Naive thymus-derived CD4-positive, alpha-beta T cell (primary cell): Measurements from ENCODE around the gene DNAH2. TPM values are rescaled to one million over a fixed set of nuclear protein-coding genes. Genes with fewer than 3 reads are reported as not detected.

Source experiments
- ATAC-seq: fragments of 150-1000 bp; cut with Tn5 transposase; 2 replicates; pipeline ENCODE4 v1.10.0; 2021; ENCODE audit warnings: mild to moderate bottlenecking, moderate library complexity
- CTCF ChIA-PET: fragments of 350-600 bp; sonication (Branson Sonifier 250); formaldehyde crosslinking; loops from one replicate; lab custom pipeline; 2021; ENCODE audit warnings: antibody characterized with exemption; lab: Charles Lee
- POLR2A ChIA-PET: fragments of 350-600 bp; sonication (Branson Sonifier 250); formaldehyde crosslinking; loops from one replicate; lab custom pipeline; 2021; ENCODE audit warnings: antibody characterized with exemption, inconsistent platforms; lab: Charles Lee
- DNase-seq, 9 donors: peaks; one replicate each; pipeline versions ENCODE4 v3.0.0 to v3.0.0-alpha.2; 2020 to 2022; ENCODE audit warnings: mixed read lengths in 1 of 9
- H3K27ac ChIP-seq: one replicate; pipeline ENCODE4 v1.7.0; 2013; ENCODE audit warnings: mild to moderate bottlenecking, low read depth, low read length, moderate library complexity
- H3K27me3 ChIP-seq, 2 donors: one replicate each; pipeline ENCODE4 v1.7.0; 2013; ENCODE audit warnings: low read length in 2 of 2, mild to moderate bottlenecking in 2 of 2, moderate library complexity in 2 of 2; ENCODE audit not compliant: control insufficient read depth in 2 of 2, insufficient read depth in 2 of 2
- H3K36me3 ChIP-seq, 3 experiments: 1 replicate in 2 of 3; 2 replicates in 1 of 3; pipeline ENCODE4 v1.7.0; 2013; ENCODE audit warnings: low read length in 3 of 3, mild to moderate bottlenecking in 3 of 3, moderate library complexity in 1 of 3; ENCODE audit not compliant: insufficient read depth in 3 of 3, control insufficient read depth in 2 of 3
- H3K4me1 ChIP-seq, 2 donors: one replicate each; pipeline ENCODE4 v1.7.0; 2013; ENCODE audit warnings: low read length in 2 of 2, mild to moderate bottlenecking in 2 of 2, moderate library complexity in 1 of 2; ENCODE audit not compliant: control insufficient read depth in 2 of 2, insufficient read depth in 2 of 2
- H3K4me3 ChIP-seq: 2 replicates; pipeline ENCODE4 v1.7.0; 2013; ENCODE audit warnings: mild to moderate bottlenecking, low read length
- H3K9me3 ChIP-seq, 3 experiments: 1 replicate in 2 of 3; 2 replicates in 1 of 3; pipeline ENCODE4 v1.7.0; 2013; ENCODE audit warnings: low read length in 3 of 3; ENCODE audit not compliant: control insufficient read depth in 2 of 3
- H3K27ac Mint-ChIP-seq, 9 donors: one replicate each; pipeline ENCODE4 v1.8.0; 2020 to 2022; ENCODE audit warnings: mixed read lengths in 9 of 9, mild to moderate bottlenecking in 8 of 9, moderate library complexity in 5 of 9, inconsistent platforms in 2 of 9
- H3K27me3 Mint-ChIP-seq, 5 donors: one replicate each; pipeline ENCODE4 v1.8.0; 2021 to 2022; ENCODE audit warnings: mixed read lengths in 5 of 5, mild to moderate bottlenecking in 1 of 5
- H3K36me3 Mint-ChIP-seq, 5 donors: one replicate each; pipeline ENCODE4 v1.8.0; 2020 to 2022; ENCODE audit warnings: mixed read lengths in 5 of 5, mild to moderate bottlenecking in 3 of 5, inconsistent platforms in 1 of 5
- H3K4me1 Mint-ChIP-seq, 7 donors: one replicate each; pipeline ENCODE4 v1.8.0; 2020 to 2022; ENCODE audit warnings: mixed read lengths in 7 of 7, mild to moderate bottlenecking in 3 of 7, inconsistent platforms in 1 of 7
- H3K4me3 Mint-ChIP-seq, 10 donors: one replicate each; pipeline ENCODE4 v1.8.0; 2020 to 2022; ENCODE audit warnings: mild to moderate bottlenecking in 10 of 10, mixed read lengths in 10 of 10, moderate library complexity in 6 of 10, inconsistent platforms in 2 of 10
- H3K9me3 Mint-ChIP-seq, 11 donors: one replicate each; pipeline ENCODE4 v1.8.0; 2020 to 2022; ENCODE audit warnings: mixed read lengths in 11 of 11, mild to moderate bottlenecking in 4 of 11, inconsistent platforms in 1 of 11, moderate library complexity in 1 of 11
- intact Hi-C, 2 donors: fragments of 100-400 bp; cut with micrococcal nuclease; formaldehyde crosslinking; loops; one replicate each; pipeline ENCODE4 v1.15.1; 2023
- polyA plus RNA-seq, 2 donors: library from polyadenylated mRNA; unstranded; fragments of 300-500 nt; fragmentation: Illumina TruSeq; gene quantifications; one replicate each; pipeline ENCODE4 v1.2.3, GENCODE V29; 2021
- total RNA-seq, 6 experiments: library from RNA in 5 of 6; stranded (reverse) in 5 of 6; gene quantifications; 1 replicate in 5 of 6; 2 replicates in 1 of 6; pipeline ENCODE4 v1.2.3 and lab custom pipeline; 2021 to 2026

Gene DNAH2
- total and polyA plus RNA-seq, 7 experiments from 2014 or later = 0.03 TPM; not detected in 6

- POLR2A ChIA-PET = no interaction called here
- Mint-ChIP-seq H3K27ac (no peak overlapping the region), H3K9me3 (peaks cover 0 to 4% (median 0%) of the 10 kb centered on the region in 11 donors), H3K4me3 (no peak overlapping the region), H3K27me3 (peaks cover 10 to 40% (median 19%) of the 10 kb centered on the region in 5 donors), H3K4me1 (peaks cover 0 to 17% (median 13%) of the 10 kb centered on the region in 7 donors), H3K36me3 (peaks cover 14 to 51% (median 30%) of the 10 kb centered on the region in 5 donors)
- Histone ChIP-seq H3K4me3 (no peak overlapping the region), H3K27ac (no peak overlapping the region), H3K9me3 (no peaks in the 10 kb centered on the region), H3K36me3 (peaks cover 0 to 31% (median 0%) of the 10 kb centered on the region in 3 experiments), H3K4me1 (peaks cover 0 to 7% of the 10 kb centered on the region in 2 donors), H3K27me3 (peaks cover 0 to 13% of the 10 kb centered on the region in 2 donors)
- DNase-seq (no peak), ATAC-seq (no peak)
- intact Hi-C loops = no loop called here
- CTCF ChIA-PET = interaction anchor here (1.1 kb wide), 1 partner anchor 13 kb away, joined by 5 read pairs; the partner anchor contains the start of gene TP53
Measured at GRCh38 chr17:7700510-7700909, 17.0 kb upstream of the DNAH2 start.

GRCh38 chr17:7701681-7702080 is 15.9 kb upstream of the DNAH2 start:
- peaks cover 7 to 41% (median 20%) of the 10 kb centered on the region in 5 donors for H3K36me3 Mint-ChIP-seq
- POLR2A ChIA-PET = no interaction called here
- H3K4me1 Mint-ChIP-seq = peaks cover 0 to 21% (median 17%) of the 10 kb centered on the region in 7 donors
- peaks cover 0 to 7% of the 10 kb centered on the region in 2 donors for H3K4me1 ChIP-seq
- H3K9me3 ChIP-seq = no peaks in the 10 kb centered on the region
- peaks cover 0 to 25% (median 0%) of the 10 kb centered on the region in 3 experiments for H3K36me3 ChIP-seq
- ATAC-seq (no peak), DNase-seq (no peak)
- intact Hi-C loops = no loop called here
- H3K4me3 Mint-ChIP-seq = no peak overlapping the region
- H3K27ac Mint-ChIP-seq = no peak overlapping the region
- peaks cover 22 to 52% (median 31%) of the 10 kb centered on the region in 5 donors for H3K27me3 Mint-ChIP-seq
- CTCF ChIA-PET = interaction anchor here (0.9 kb wide), 1 partner anchor 14 kb away, joined by 4 read pairs; the partner anchor contains the start of gene TP53
- H3K27ac ChIP-seq = no peak overlapping the region
- peaks cover 0 to 21% of the 10 kb centered on the region in 2 donors for H3K27me3 ChIP-seq
- no peaks in the 10 kb centered on the region for H3K9me3 Mint-ChIP-seq
- H3K4me3 ChIP-seq = no peak overlapping the region

GRCh38 chr17:7702776-7703175 is 14.8 kb upstream of the DNAH2 start:
- ChIA-PET POLR2A (interaction anchor here (0.6 to 0.7 kb wide), 2 partner anchors 397 to 554 kb away, joined by 3 read pairs; no protein-coding TSS in a partner anchor), CTCF (interaction anchor here (0.7 kb wide), 1 partner anchor 1101 kb away, joined by 3 read pairs; no protein-coding TSS in a partner anchor)
- H3K36me3 Mint-ChIP-seq = peaks cover 5 to 39% (median 17%) of the 10 kb centered on the region in 5 donors
- peaks cover 0 to 25% (median 0%) of the 10 kb centered on the region in 3 experiments for H3K36me3 ChIP-seq
- peaks cover 0 to 22% (median 17%) of the 10 kb centered on the region in 7 donors for H3K4me1 Mint-ChIP-seq
- DNase-seq (no peak), ATAC-seq (no peak)
- no peaks in the 10 kb centered on the region for H3K9me3 Mint-ChIP-seq
- H3K27me3 Mint-ChIP-seq = peaks cover 32 to 63% (median 41%) of the 10 kb centered on the region in 5 donors
- intact Hi-C loops = no loop called here
- no peaks in the 10 kb centered on the region for H3K9me3 ChIP-seq
- no peak overlapping the region for H3K4me3 ChIP-seq
- no peak overlapping the region for H3K27ac ChIP-seq
- H3K27me3 ChIP-seq = peaks cover 0 to 21% of the 10 kb centered on the region in 2 donors
- H3K27ac Mint-ChIP-seq = no peak overlapping the region
- peaks cover 0 to 7% of the 10 kb centered on the region in 2 donors for H3K4me1 ChIP-seq
- H3K4me3 Mint-ChIP-seq = no peak overlapping the region

DNA sequence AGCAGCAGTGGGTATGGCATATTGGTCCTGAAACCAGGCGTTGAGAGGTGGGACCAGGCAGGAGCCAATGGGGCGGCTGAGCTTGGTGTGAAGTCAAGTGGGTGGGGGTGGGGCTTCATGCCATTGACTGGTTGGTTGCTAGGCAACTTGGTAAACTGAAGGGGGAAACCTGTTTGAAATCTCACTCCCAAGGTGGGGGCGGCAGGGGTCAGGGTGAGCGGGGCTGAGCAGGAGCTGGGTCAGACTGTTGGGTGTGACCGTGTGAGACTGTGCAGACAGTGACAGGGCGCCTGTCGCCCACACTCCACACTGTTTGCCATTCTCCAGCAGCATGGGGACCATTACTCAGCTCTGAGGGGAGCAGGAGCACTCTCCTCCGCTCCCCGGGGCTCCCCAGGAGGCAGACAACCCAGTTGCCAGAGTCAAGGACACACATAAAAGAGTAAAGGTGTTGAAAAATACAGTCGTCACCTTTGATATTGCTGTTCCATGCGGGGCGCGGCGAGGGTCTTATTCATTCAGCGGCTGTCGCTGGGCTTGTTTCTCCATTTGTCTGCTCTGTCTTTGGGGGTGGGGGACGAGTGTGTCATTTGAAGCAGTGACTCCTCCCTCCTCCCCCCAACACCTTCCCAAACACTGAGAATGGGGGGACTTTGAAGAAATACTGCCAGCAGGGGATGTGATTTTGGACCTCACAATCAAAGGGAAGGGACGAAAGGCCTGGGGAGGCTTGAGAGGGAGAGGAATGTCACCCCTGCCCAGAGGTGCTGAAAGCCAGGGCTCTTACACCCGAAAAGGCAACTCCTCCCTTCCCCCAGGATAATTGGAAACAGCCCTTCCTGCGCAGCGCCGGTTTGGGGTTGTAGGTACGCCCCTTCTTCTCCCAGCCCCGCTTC is 13.7 kb upstream of the DNAH2 start:
- ChIA-PET POLR2A (interaction anchor here (0.6 to 0.8 kb wide), 3 partner anchors 18 to 396 kb away, joined by 3 to 4 read pairs (median 3); no protein-coding TSS in a partner anchor), CTCF (interaction anchor here (0.7 kb wide), 1 partner anchor 1102 kb away, joined by 3 read pairs; no protein-coding TSS in a partner anchor)
- Histone ChIP-seq H3K27me3 (peaks cover 0 to 21% of the 10 kb centered on the region in 2 donors), H3K4me1 (peaks cover 0 to 7% of the 10 kb centered on the region in 2 donors), H3K27ac (no peak overlapping the region), H3K4me3 (no peak overlapping the region), H3K9me3 (no peaks in the 10 kb centered on the region), H3K36me3 (peaks cover 0 to 25% (median 0%) of the 10 kb centered on the region in 3 experiments)
- Mint-ChIP-seq H3K27ac (no peak overlapping the region), H3K9me3 (no peaks in the 10 kb centered on the region), H3K36me3 (peaks cover 5 to 34% (median 12%) of the 10 kb centered on the region in 5 donors), H3K4me3 (peak overlapping the region in 9 of 10 donors; percentile 23 to 85 (median 72)), H3K4me1 (peaks cover 0 to 22% (median 17%) of the 10 kb centered on the region in 7 donors), H3K27me3 (peaks cover 35 to 71% (median 44%) of the 10 kb centered on the region in 5 donors)
- intact Hi-C loops = no loop called here
- DNase-seq (peak in 1 of 9 donors; percentile 33), ATAC-seq (peak; percentile 63)

DNA sequence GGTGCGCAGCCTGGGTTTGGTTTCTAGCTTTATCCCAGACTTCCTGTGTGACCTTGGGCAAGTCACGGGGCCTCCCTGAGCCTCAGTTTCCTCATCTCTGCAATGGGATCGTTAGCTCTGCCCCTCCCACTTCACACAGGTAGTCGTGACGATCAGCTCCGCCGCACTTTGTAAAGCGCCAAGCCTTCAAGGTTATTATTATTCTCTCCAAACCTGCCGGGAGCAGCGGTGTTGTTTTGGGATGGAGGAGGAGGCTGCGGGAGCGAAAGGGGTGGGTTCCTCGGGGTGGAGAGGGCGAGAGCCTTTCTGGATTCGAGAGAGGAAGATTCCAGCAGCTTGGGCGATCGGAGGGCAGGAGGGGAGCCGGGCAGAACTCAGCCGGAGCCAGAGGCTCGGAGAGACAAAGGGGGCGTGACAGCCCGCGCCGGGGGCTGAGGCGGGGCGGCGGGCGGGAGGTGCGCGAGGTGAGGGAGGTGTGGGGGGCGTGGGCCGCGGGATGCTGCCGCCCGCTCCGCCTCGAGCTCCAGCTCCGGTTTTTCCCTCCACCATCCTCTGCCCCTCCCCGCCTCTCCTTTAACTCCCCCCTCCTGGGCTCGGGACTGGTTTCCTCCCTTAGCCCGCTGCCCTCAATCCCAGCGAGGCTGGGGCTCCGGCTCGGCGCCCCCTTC is 12.8 kb upstream of the DNAH2 start, which contains the start of gene EFNB3:
TSS of gene EFNB3 (plus strand) at position 602 of the 668 bp plus-strand sequence. CDS start 397 bp downstream, outside the sequence.
- Mint-ChIP-seq H3K9me3 (no peaks in the 10 kb centered on the region), H3K4me1 (peaks cover 1 to 22% (median 17%) of the 10 kb centered on the region in 7 donors), H3K27me3 (peaks cover 35 to 73% (median 44%) of the 10 kb centered on the region in 5 donors), H3K27ac (peak within 1 kb of the TSS in 1 of 9 donors; percentile 7), H3K36me3 (peaks cover 5 to 34% (median 12%) of the 10 kb centered on the region in 5 donors), H3K4me3 (peak within 1 kb of the TSS; percentile 34 to 85 (median 72))
- ATAC-seq = peak; percentile 39
- ChIA-PET POLR2A (interaction anchor here (0.6 to 0.8 kb wide), 2 partner anchors 19 to 194 kb away, joined by 4 to 7 read pairs; no protein-coding TSS in a partner anchor), CTCF (interaction anchor here (0.6 to 0.7 kb wide), 2 partner anchors 18 to 44 kb away, joined by 3 to 5 read pairs; no protein-coding TSS in a partner anchor)
- Histone ChIP-seq H3K27ac (no peak within 1 kb of the TSS), H3K27me3 (peaks cover 0 to 21% of the 10 kb centered on the region in 2 donors), H3K4me3 (peak within 1 kb of the TSS; percentile 13), H3K4me1 (peaks cover 0 to 7% of the 10 kb centered on the region in 2 donors), H3K9me3 (no peaks in the 10 kb centered on the region), H3K36me3 (peaks cover 0 to 25% (median 0%) of the 10 kb centered on the region in 3 experiments)
- intact Hi-C loops = no loop called here
- DNase-seq = peak in 1 of 9 donors; percentile 22
